BE2C (cell line): Measurements from ENCODE around the gene KIR2DL1.

Experiments used
- DNase-seq: peaks from one replicate; pipeline ENCODE4 v3.0.0-alpha.2; 2020
- H3K27me3 ChIP-seq: fragments of 250-450 bp; sonication (Bioruptor Pico); 2 replicates; pipeline ENCODE4 v1.5.1; 2020; ENCODE audit warnings: mild to moderate bottlenecking
- H3K36me3 ChIP-seq: fragments of 250-450 bp; sonication (Bioruptor Pico); 2 replicates; pipeline ENCODE4 v1.5.1; 2020; ENCODE audit warnings: mild to moderate bottlenecking
- H3K4me1 ChIP-seq: fragments of 250-450 bp; sonication (Bioruptor Pico); 2 replicates; pipeline ENCODE4 v1.5.1; 2020
- H3K4me3 ChIP-seq: 2 replicates; pipeline ENCODE4 v1.5.1; 2011; ENCODE audit warnings: low read depth, low read length
- H3K9me3 ChIP-seq: fragments of 250-450 bp; sonication (Bioruptor Pico); 2 replicates; pipeline ENCODE4 v1.5.1; 2020
- TF ChIP-seq, protein P1 (sequence below): IDR thresholded peaks from 2 replicates; pipeline ENCODE4 v1.5.1; 2012; ENCODE audit warnings: mild to moderate bottlenecking, low read depth, low read length

The KIR2DL1 gene

DNA sequence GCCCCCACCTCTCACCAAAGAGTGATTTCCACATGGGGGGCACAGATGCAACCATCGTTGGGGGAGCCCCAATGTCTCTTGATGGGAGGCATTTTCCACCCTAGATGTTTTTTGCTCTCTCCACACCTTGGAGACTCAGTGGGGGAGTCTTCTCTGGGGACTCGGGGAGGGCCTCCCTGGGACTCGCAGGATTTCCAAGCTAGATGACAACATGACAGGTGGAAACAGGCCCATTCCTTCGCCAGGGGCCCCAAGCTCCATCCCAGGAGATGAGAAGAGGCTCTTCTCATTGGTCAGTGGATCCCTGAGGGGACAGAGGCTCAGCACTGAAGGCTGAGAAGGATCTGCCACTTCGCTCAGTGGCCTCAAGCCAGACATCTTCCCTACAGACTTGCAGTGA lies 21.1 kb downstream of the KIR2DL1 start:
- Histone ChIP-seq H3K9me3 (no peaks in the 10 kb centered on the region), H3K4me3 (no peak overlapping the region), H3K27me3 (peaks cover 12% of the 10 kb centered on the region), H3K36me3 (no peaks in the 10 kb centered on the region), H3K4me1 (no peaks in the 10 kb centered on the region)
- no peak for DNase-seq
- TF ChIP-seq, protein P1, sequence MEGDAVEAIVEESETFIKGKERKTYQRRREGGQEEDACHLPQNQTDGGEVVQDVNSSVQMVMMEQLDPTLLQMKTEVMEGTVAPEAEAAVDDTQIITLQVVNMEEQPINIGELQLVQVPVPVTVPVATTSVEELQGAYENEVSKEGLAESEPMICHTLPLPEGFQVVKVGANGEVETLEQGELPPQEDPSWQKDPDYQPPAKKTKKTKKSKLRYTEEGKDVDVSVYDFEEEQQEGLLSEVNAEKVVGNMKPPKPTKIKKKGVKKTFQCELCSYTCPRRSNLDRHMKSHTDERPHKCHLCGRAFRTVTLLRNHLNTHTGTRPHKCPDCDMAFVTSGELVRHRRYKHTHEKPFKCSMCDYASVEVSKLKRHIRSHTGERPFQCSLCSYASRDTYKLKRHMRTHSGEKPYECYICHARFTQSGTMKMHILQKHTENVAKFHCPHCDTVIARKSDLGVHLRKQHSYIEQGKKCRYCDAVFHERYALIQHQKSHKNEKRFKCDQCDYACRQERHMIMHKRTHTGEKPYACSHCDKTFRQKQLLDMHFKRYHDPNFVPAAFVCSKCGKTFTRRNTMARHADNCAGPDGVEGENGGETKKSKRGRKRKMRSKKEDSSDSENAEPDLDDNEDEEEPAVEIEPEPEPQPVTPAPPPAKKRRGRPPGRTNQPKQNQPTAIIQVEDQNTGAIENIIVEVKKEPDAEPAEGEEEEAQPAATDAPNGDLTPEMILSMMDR = no peak

DNA sequence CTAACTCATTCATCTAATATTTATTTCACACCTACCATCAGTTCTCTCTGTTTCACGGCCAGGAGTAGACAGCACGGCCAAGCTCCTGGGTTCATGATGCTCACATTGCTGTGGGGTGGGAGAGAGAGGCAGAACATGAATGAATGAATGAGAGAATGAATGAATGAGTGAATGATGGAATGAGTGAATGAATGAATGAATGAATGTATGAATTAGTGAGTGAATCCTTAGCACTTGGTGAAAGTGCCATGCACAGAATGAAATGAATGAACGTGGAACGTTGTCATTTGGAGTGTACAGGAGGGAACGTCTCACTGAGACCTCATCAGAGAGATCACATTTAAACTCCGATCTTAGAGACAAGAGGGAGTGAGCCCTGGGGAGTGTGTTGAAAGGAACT lies 21.9 kb downstream of the KIR2DL1 start:
- TF ChIP-seq, protein P1 = no peak
- Histone ChIP-seq H3K27me3 (peaks cover 12% of the 10 kb centered on the region), H3K4me1 (no peaks in the 10 kb centered on the region), H3K4me3 (no peak overlapping the region), H3K9me3 (no peaks in the 10 kb centered on the region), H3K36me3 (no peaks in the 10 kb centered on the region)
- no peak for DNase-seq

DNA sequence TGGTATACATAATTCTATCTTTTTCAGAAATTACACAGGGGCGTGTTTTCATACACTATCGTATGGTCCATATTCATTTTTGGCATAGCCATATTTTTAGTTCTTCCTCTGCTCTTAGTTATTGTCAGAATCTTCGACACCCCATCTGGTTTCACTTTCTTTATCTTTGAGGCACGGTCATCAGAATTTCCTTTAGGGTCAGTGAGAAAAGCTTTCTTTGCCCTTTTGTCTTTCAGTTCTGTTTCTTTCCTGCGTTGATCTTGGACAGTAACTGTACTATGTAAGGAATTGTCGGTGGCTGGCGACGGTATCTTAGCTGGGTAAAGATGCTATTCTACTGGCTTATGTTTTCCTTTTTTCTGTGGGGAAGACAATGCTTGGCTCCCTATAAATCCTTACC lies 23.2 kb downstream of the KIR2DL1 start:
- no peaks in the 10 kb centered on the region for H3K4me1 ChIP-seq
- no peak for DNase-seq
- no peak overlapping the region for H3K4me3 ChIP-seq
- no peaks in the 10 kb centered on the region for H3K36me3 ChIP-seq
- no peaks in the 10 kb centered on the region for H3K9me3 ChIP-seq
- TF ChIP-seq, protein P1 = no peak
- H3K27me3 ChIP-seq = peaks cover 17% of the 10 kb centered on the region

DNA sequence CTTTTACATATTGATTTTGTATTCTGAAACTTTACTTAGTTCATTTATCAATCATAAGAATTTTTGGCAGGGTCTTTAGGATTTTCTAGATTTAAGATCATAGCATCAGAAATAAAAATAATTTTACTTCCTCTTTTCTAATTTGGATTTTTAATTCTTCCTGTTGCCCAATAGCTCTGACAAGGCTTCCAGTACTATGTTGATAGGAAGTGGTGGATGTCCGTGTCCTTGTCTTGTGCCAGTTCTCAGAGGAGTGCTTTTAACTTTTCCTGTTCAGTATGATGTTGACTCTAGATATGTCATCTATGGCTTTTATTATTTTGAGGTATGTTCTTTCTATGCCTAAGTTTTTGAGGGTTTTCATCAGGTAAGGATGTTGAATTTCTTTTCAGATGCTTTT lies 26.2 kb downstream of the KIR2DL1 start:
- no peaks in the 10 kb centered on the region for H3K9me3 ChIP-seq
- peaks cover 30% of the 10 kb centered on the region for H3K27me3 ChIP-seq
- H3K4me3 ChIP-seq = no peak overlapping the region
- TF ChIP-seq, protein P1 = no peak
- no peaks in the 10 kb centered on the region for H3K4me1 ChIP-seq
- DNase-seq = no peak
- H3K36me3 ChIP-seq = no peaks in the 10 kb centered on the region

DNA sequence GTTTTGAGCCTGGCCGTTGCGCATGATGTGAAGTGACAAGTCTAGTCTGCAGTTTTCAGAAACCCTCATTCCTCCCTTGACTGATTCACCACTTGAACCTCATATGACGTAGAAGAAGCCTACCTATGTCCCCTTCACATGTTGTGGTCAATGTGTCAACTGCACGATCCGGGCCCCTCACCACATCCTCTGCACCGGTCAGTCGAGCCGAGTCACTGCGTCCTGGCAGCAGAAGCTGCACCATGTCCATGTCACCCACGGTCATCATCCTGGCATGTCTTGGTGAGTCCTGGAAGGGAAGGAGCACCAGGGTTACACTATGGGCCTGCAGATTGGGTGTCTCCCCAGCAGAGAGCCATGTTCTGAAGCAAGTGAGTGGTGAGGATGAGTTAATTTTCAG lies 33.8 kb downstream of the KIR2DL1 start, which contains the start of gene KIR2DL4:
KIR2DL4 (plus strand) TSS at position 201 of the 400 bp plus-strand sequence; CDS start at position 243, 42 bp downstream.
- Histone ChIP-seq H3K4me1 (no peaks in the 10 kb centered on the region), H3K4me3 (no peak within 1 kb of the TSS), H3K9me3 (no peaks in the 10 kb centered on the region), H3K36me3 (no peaks in the 10 kb centered on the region), H3K27me3 (peaks cover 10% of the 10 kb centered on the region; the same call in 1 of the 2 replicates)
- TF ChIP-seq, protein P1 = no peak
- DNase-seq = no peak

DNA sequence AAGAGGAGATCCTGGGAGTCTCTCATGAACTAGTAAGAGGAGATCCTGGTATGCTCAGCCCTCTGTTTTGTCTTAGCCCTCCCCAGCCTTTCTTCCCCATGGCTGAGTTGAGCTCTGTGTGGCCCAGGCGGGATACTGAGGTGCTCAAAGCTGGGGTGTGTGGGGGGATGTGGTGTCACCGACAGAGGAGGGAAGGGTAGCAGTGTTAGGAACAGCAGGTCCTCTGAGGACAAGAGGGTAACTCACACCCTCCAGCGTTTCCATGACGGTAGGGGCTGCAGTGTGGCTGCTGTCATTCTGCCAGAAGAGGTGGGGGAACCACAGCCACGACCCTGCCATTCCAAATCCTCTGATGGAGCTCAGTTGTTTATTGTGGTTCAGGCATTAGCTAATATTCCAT lies 34.5 kb downstream of the KIR2DL1 start:
- no peaks in the 10 kb centered on the region for H3K4me1 ChIP-seq
- no peaks in the 10 kb centered on the region for H3K9me3 ChIP-seq
- H3K27me3 ChIP-seq = peaks cover 4% of the 10 kb centered on the region; the same call in 1 of the 2 replicates
- no peaks in the 10 kb centered on the region for H3K36me3 ChIP-seq
- no peak overlapping the region for H3K4me3 ChIP-seq
- no peak for DNase-seq
- TF ChIP-seq, protein P1 = no peak
